ENCODE measurements around the gene NAV2. TPM values are rescaled to one million over a fixed set of nuclear protein-coding genes. Genes with fewer than 3 reads are reported as not detected.

Gene NAV2
- total RNA-seq, 1 experiment from 2014 or later: 139 TPM

GRCh38 chr11:19873730-19874129 lies 161.1 kb downstream of the NAV2 start:
- H3K27ac Mint-ChIP-seq (ENCODE audit: low read depth, unreplicated experiment): no peak overlapping the region
- H3K36me3 Mint-ChIP-seq (ENCODE audit: insufficient read depth, unreplicated experiment): peaks cover 13% of the 10 kb centered on the region
- no peak overlapping the region for H3K4me3 Mint-ChIP-seq (ENCODE audit: unreplicated experiment)
- no peak for DNase-seq (ENCODE audit: unreplicated experiment)
- CTCF ChIA-PET: interaction anchor here (0.7 kb wide), 1 partner anchor 361 kb away, joined by 3 read pairs; no protein-coding TSS in a partner anchor
- no peaks in the 10 kb centered on the region for H3K27me3 Mint-ChIP-seq (ENCODE audit: insufficient read depth, unreplicated experiment)
- POLR2A ChIA-PET: no interaction called here
- BruUV-seq (replicated peaks): no TSS peak
- TF ChIP-seq CTCF (IDR thresholded peaks at IDR 0.05; ENCODE audit: unreplicated experiment): no peak
- intact Hi-C loops (cut with micrococcal nuclease): no loop called here
- H3K9me3 Mint-ChIP-seq (ENCODE audit: unreplicated experiment): no peaks in the 10 kb centered on the region
- H3K4me1 Mint-ChIP-seq (ENCODE audit: insufficient read depth, unreplicated experiment): no peaks in the 10 kb centered on the region

GRCh38 chr11:19874266-19874665 lies 161.6 kb downstream of the NAV2 start:
- CTCF ChIA-PET: interaction anchor here (0.6 to 0.7 kb wide), 2 partner anchors 259 to 496 kb away, joined by 3 read pairs; no protein-coding TSS in a partner anchor
- Mint-ChIP-seq H3K4me1 (ENCODE audit: insufficient read depth, unreplicated experiment) (no peaks in the 10 kb centered on the region), H3K36me3 (ENCODE audit: insufficient read depth, unreplicated experiment) (peaks cover 13% of the 10 kb centered on the region), H3K27ac (ENCODE audit: low read depth, unreplicated experiment) (no peak overlapping the region), H3K9me3 (ENCODE audit: unreplicated experiment) (no peaks in the 10 kb centered on the region), H3K27me3 (ENCODE audit: insufficient read depth, unreplicated experiment) (no peaks in the 10 kb centered on the region), H3K4me3 (ENCODE audit: unreplicated experiment) (no peak overlapping the region)
- TF ChIP-seq CTCF (IDR thresholded peaks at IDR 0.05; ENCODE audit: unreplicated experiment): no peak
- no peak for DNase-seq (ENCODE audit: unreplicated experiment)
- intact Hi-C loops (cut with micrococcal nuclease): no loop called here
- POLR2A ChIA-PET: no interaction called here
- BruUV-seq (replicated peaks): no TSS peak

- CTCF ChIA-PET: interaction anchor here (0.6 to 1.5 kb wide), 6 partner anchors 16 to 617 kb away, joined by 3 to 5 read pairs (median 3); no protein-coding TSS in a partner anchor
- TF ChIP-seq CTCF (IDR thresholded peaks at IDR 0.05; ENCODE audit: unreplicated experiment): no peak
Measured at GRCh38 chr11:19876750-19877149, 164.1 kb downstream of the NAV2 start.

GRCh38 chr11:19878520-19878919 lies 165.9 kb downstream of the NAV2 start:
- DNase-seq (ENCODE audit: unreplicated experiment): no peak
- no TSS peak for BruUV-seq (replicated peaks)
- Mint-ChIP-seq H3K4me3 (ENCODE audit: unreplicated experiment) (no peak overlapping the region), H3K36me3 (ENCODE audit: insufficient read depth, unreplicated experiment) (peaks cover 28% of the 10 kb centered on the region), H3K27ac (ENCODE audit: low read depth, unreplicated experiment) (no peak overlapping the region), H3K27me3 (ENCODE audit: insufficient read depth, unreplicated experiment) (no peaks in the 10 kb centered on the region), H3K4me1 (ENCODE audit: insufficient read depth, unreplicated experiment) (no peaks in the 10 kb centered on the region), H3K9me3 (ENCODE audit: unreplicated experiment) (no peaks in the 10 kb centered on the region)
- ChIA-PET CTCF (interaction anchor here (0.6 to 1.6 kb wide), 2 partner anchors 25 to 507 kb away, joined by 3 to 5 read pairs; no protein-coding TSS in a partner anchor), POLR2A (interaction anchor here (1.5 kb wide), 1 partner anchor 10 kb away, joined by 3 read pairs; no protein-coding TSS in a partner anchor)
- no peak for TF ChIP-seq CTCF (IDR thresholded peaks at IDR 0.05; ENCODE audit: unreplicated experiment)
- intact Hi-C loops (cut with micrococcal nuclease): no loop called here

More at GRCh38 chr11:19876750-19877149, 164.1 kb downstream of the NAV2 start:
- DNase-seq (ENCODE audit: unreplicated experiment): no peak
- BruUV-seq (replicated peaks): no TSS peak
- no peak overlapping the region for H3K4me3 Mint-ChIP-seq (ENCODE audit: unreplicated experiment)
- peaks cover 14% of the 10 kb centered on the region for H3K36me3 Mint-ChIP-seq (ENCODE audit: insufficient read depth, unreplicated experiment)
- H3K4me1 Mint-ChIP-seq (ENCODE audit: insufficient read depth, unreplicated experiment): no peaks in the 10 kb centered on the region
- intact Hi-C loops (cut with micrococcal nuclease): no loop called here
- H3K27me3 Mint-ChIP-seq (ENCODE audit: insufficient read depth, unreplicated experiment): no peaks in the 10 kb centered on the region
- POLR2A ChIA-PET: no interaction called here
- no peaks in the 10 kb centered on the region for H3K9me3 Mint-ChIP-seq (ENCODE audit: unreplicated experiment)
- no peak overlapping the region for H3K27ac Mint-ChIP-seq (ENCODE audit: low read depth, unreplicated experiment)
